Heart right ventricle (tissue), 16 donors: Measurements from ENCODE around the gene POU4F1. TPM values are rescaled to one million over a fixed set of nuclear protein-coding genes. Genes with fewer than 3 reads are reported as not detected.

ENCODE experiments used
- ATAC-seq, 8 donors: fragments of 200-7000 bp; cut with Tn5 transposase; one replicate each; pipeline ENCODE4 v1.9.1; 2020; ENCODE audit warnings: mild to moderate bottlenecking in 8 of 8, moderate library complexity in 8 of 8, moderate number of reproducible peaks in 1 of 8
- DNase-seq, 2 donors: peaks; one replicate each; pipeline ENCODE4 v3.0.0-alpha.2; 2020
- H3K27ac ChIP-seq, 10 donors: fragments of 200-600 bp; sonication (generic) in 2 of 10; one replicate each; pipeline versions ENCODE4 v1.5.0 to v1.8.0; 2020 to 2022; ENCODE audit warnings: mild to moderate bottlenecking in 3 of 10
- H3K27me3 ChIP-seq, 7 donors: fragments of 200-600 bp; one replicate each; pipeline ENCODE4 v1.8.0; 2021 to 2022; ENCODE audit warnings: mild to moderate bottlenecking in 2 of 7
- H3K36me3 ChIP-seq, 9 donors: fragments of 200-600 bp; sonication (generic) in 1 of 9; one replicate each; pipeline versions ENCODE4 v1.5.0 to v1.8.0; 2020 to 2022; ENCODE audit warnings: mild to moderate bottlenecking in 2 of 9
- H3K4me1 ChIP-seq, 9 donors: fragments of 200-600 bp; sonication (generic) in 1 of 9; one replicate each; pipeline versions ENCODE4 v1.5.0 to v1.8.0; 2020 to 2022; ENCODE audit warnings: mild to moderate bottlenecking in 4 of 9
- H3K4me3 ChIP-seq, 10 donors: fragments of 200-600 bp; sonication (generic) in 2 of 10; one replicate each; pipeline versions ENCODE4 v1.5.0 to v1.8.0; 2020 to 2022; ENCODE audit warnings: mild to moderate bottlenecking in 7 of 10, moderate library complexity in 2 of 10
- H3K9me3 ChIP-seq, 11 donors: fragments of 200-600 bp in 10 of 11; sonication (generic) in 2 of 11; one replicate each; pipeline versions ENCODE4 v1.5.0 to v1.8.0; 2013 to 2022; ENCODE audit warnings: mild to moderate bottlenecking in 2 of 11, control low read depth in 1 of 11, moderate library complexity in 1 of 11
- WGBS, 2 donors: extraction: QIAGEN DNeasy Blood & Tissue Kit; methylation state at CpG; one replicate each; pipeline ENCODE4 v1.1.7; 2013; ENCODE audit warnings: inconsistent platforms in 1 of 2; 5-methylcytosine and 5-hydroxymethylcytosine counted together
- intact Hi-C, 10 donors: fragments of 100-400 bp; cut with DNase I; formaldehyde crosslinking; loops; one replicate each; pipeline versions ENCODE4 v1.11.1 to v1.14.2; 2022
- polyA plus RNA-seq, 2 donors: library from polyadenylated mRNA; stranded (reverse); fragments of 200-250 nt; gene quantifications; one replicate each; pipeline ENCODE4 v1.2.3, GENCODE V29; 2013
- total RNA-seq, 10 donors: library from RNA; stranded (reverse); fragmentation: NEBNext Ultra II Directional in 3 of 10; extraction: Animal tissue kit (Norgen Biotek cat#: 25700) in 3 of 10; gene quantifications; one replicate each; pipeline versions ENCODE4 v1.2.1 to v1.2.4, GENCODE V29; 2021 to 2023
- TF ChIP-seq, protein P1 (sequence below), 9 donors: fragments of 200-600 bp; sonication (generic) in 2 of 9; IDR thresholded peaks; one replicate each; pipeline versions ENCODE4 v1.5.0 to v1.8.0; 2021 to 2022; ENCODE audit warnings: antibody characterized with exemption in 9 of 9, mild to moderate bottlenecking in 5 of 9, moderate library complexity in 1 of 9
- donor health status: Arrhythmogenic right ventricular cardiomyopathy.
- donor health status: ischemic (EF 13 %, LVEDD 7.1; RV severe dilation, severe dysfunction).
- donor health status: healthy with polysubstance abuse.
- donor health status: DM: no; HTN: yes; CAD: no.
- donor health status: DM: no; HTN: no; CAD: no.
- donor health status: ischemic (EF 25% LVEDD 6.9; RV normal size, moderate dysfunction).
- donor health status: ischemic (EF 25% LVEDD 5.7; RV mildly dilated, moderate dysfunction).
- donor health status: healthy.
- donor health status: DM: yes; HTN: yes; CAD: no.
- donor health status: Ischemic cardiomyopathy.
- donor health status: ischemic (EF 35%, LVEDD 5.7; RV mildly dilated, moderate dysfunction).
- donor health status: nonischemic (EF 11% LVEDD 7.7; RV severe dilation, severe dysfunction).
- donor health status: DM: yes; HTN: yes; CAD: no.
- donor health status: PGD.
- donor health status: ischemic (EF 29% LVEDD 5.4; RV normal size, mild dysfunction).
- donor health status: nonischemic (EF 23%, LVEDD 6.1; RV moderate dilation, normal function).

POU4F1 gene
- total and polyA plus RNA-seq, 12 donors: 0.01 to 0.09 TPM; not detected in 10

DNA sequence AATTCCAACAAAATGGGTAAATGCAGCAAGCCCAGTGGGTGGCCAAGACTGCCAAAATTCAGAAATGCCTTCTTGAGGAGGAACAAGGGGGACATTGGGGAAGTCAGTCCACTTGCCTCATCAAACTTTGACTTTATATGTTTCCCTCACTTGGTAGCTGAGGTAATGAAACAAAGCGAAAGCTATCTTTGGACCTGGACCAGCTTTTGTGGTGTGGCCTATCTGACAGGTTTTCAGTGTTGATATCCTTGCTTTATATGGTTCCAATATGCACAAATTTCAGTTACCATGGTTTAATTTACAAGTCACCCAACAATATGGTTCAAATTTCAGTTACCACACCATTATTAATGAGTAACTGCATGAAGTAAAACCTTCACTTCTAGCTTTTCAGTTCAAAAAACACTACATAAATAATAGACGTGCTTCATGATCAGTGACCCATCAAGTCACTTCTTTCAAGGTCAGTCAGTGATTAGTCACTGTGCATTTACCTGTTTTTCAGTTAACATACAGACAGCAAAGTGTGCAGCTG lies 17.7 kb upstream of the POU4F1 start:
- intact Hi-C loops: no loop called here
- no peak overlapping the region for H3K4me3 ChIP-seq
- no peak overlapping the region for H3K27ac ChIP-seq
- no peak for ATAC-seq
- H3K9me3 ChIP-seq: no peaks in the 10 kb centered on the region
- peaks cover 0 to 54% (median 15%) of the 10 kb centered on the region in 9 donors for H3K36me3 ChIP-seq
- TF ChIP-seq, protein P1, sequence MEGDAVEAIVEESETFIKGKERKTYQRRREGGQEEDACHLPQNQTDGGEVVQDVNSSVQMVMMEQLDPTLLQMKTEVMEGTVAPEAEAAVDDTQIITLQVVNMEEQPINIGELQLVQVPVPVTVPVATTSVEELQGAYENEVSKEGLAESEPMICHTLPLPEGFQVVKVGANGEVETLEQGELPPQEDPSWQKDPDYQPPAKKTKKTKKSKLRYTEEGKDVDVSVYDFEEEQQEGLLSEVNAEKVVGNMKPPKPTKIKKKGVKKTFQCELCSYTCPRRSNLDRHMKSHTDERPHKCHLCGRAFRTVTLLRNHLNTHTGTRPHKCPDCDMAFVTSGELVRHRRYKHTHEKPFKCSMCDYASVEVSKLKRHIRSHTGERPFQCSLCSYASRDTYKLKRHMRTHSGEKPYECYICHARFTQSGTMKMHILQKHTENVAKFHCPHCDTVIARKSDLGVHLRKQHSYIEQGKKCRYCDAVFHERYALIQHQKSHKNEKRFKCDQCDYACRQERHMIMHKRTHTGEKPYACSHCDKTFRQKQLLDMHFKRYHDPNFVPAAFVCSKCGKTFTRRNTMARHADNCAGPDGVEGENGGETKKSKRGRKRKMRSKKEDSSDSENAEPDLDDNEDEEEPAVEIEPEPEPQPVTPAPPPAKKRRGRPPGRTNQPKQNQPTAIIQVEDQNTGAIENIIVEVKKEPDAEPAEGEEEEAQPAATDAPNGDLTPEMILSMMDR (IDR thresholded peaks at IDR 0.05): no peak
- DNase-seq: no peak
- WGBS, 2 donors: 96 to 98% methylated on average over 2 of the region's 2 CpGs
- no peaks in the 10 kb centered on the region for H3K27me3 ChIP-seq
- no peaks in the 10 kb centered on the region for H3K4me1 ChIP-seq

- intact Hi-C loops: no loop called here
Measured at GRCh38 chr13:78618411-78618810, 15.1 kb upstream of the POU4F1 start.

DNA sequence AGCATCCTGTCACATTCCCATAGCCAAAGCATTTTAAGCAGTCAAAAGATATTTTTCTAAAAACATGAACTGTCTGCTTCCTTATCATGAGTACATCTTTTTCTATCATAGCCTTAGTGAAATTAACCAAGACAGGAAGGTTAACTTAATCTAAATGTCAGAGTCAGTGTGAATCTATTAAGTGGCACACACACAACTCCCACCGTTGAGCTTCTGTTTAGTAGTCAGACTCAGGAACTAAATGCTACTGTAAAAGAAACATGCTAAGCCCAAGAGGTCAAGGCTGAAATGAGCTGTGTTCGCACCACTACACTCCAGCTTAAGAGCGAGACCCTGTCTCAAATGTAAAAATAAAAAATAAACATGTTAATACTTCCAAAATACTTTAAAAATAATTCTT lies 7.7 kb upstream of the POU4F1 start:
- Histone ChIP-seq H3K27ac (no peak overlapping the region), H3K4me1 (peaks cover 4 to 36% (median 30%) of the 10 kb centered on the region in 9 donors), H3K27me3 (peaks cover 23 to 66% (median 53%) of the 10 kb centered on the region in 7 donors), H3K36me3 (peaks cover 0 to 24% (median 7%) of the 10 kb centered on the region in 9 donors), H3K9me3 (no peaks in the 10 kb centered on the region), H3K4me3 (no peak overlapping the region)
- WGBS, 2 donors: 56 to 60% methylated on average over 3 of the region's 3 CpGs
- TF ChIP-seq, protein P1 (IDR thresholded peaks at IDR 0.05): no peak
- no peak for ATAC-seq
- intact Hi-C loops: loop anchor here in 1 of 10 donors (5.0 kb wide), 1 partner anchor 36 kb away; no protein-coding TSS in a partner anchor
- no peak for DNase-seq

More at GRCh38 chr13:78618411-78618810, 15.1 kb upstream of the POU4F1 start:
- H3K4me3 ChIP-seq: no peak overlapping the region
- DNase-seq (no peak), ATAC-seq (no peak)
- no peaks in the 10 kb centered on the region for H3K27me3 ChIP-seq
- H3K4me1 ChIP-seq: no peaks in the 10 kb centered on the region
- WGBS, 2 donors: 100% methylated on average over 1 of the region's 1 CpG
- no peaks in the 10 kb centered on the region for H3K9me3 ChIP-seq
- peaks cover 0 to 48% (median 17%) of the 10 kb centered on the region in 9 donors for H3K36me3 ChIP-seq
- TF ChIP-seq, protein P1 (IDR thresholded peaks at IDR 0.05): no peak
- no peak overlapping the region for H3K27ac ChIP-seq

DNA sequence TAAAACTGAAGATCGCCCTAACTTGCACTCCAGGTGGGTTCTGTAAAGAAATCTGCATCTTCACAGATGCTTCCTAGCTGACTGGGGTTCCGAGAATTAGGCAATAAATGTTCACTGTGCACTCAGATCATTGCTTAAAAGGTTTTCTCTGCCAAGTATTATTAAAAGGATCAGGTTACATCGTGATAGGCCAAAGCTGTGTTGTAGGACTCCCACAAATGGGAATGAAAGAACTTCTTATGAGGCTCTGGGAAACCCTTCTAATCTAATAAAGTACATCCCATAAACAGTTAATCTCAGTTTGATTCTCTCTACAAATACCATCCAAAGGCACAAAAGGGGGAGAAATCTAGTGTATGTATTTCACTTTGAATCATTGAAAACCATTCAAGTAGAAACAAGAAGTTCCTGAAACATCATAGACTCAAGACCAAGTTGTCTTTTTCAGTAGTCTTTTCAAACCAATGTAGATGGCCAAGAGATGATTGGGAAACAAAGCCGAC lies 7.1 kb upstream of the POU4F1 start:
- WGBS, 2 donors: 61 to 64% methylated on average over 4 of the region's 4 CpGs
- Histone ChIP-seq H3K9me3 (no peaks in the 10 kb centered on the region), H3K27me3 (peaks cover 25 to 72% (median 59%) of the 10 kb centered on the region in 7 donors), H3K4me1 (peaks cover 4 to 36% (median 30%) of the 10 kb centered on the region in 9 donors), H3K36me3 (peaks cover 0 to 18% (median under 1%) of the 10 kb centered on the region in 9 donors), H3K4me3 (no peak overlapping the region), H3K27ac (no peak overlapping the region)
- intact Hi-C loops: loop anchor here in 1 of 10 donors (5.0 kb wide), 1 partner anchor 37 kb away; no protein-coding TSS in a partner anchor
- TF ChIP-seq, protein P1 (IDR thresholded peaks at IDR 0.05): no peak
- ATAC-seq (no peak), DNase-seq (no peak)
